Peyer's patch (tissue), 4 donors: ENCODE measurements around the gene LEMD2. TPM values are rescaled to one million over a fixed set of nuclear protein-coding genes. Genes with fewer than 3 reads are reported as not detected.

Experiments used
- DNase-seq, 3 donors: peaks; one replicate each; pipeline ENCODE4 v3.0.0-alpha.2; 2017 to 2019
- H3K27ac ChIP-seq, 4 donors: fragments of 200-600 bp; sonication (generic); one replicate each; pipeline ENCODE4 v1.5.1; 2016 to 2019
- H3K27me3 ChIP-seq, 2 donors: fragments of 200-600 bp; sonication (generic); one replicate each; pipeline ENCODE4 v1.5.1; 2019
- H3K36me3 ChIP-seq, 3 donors: fragments of 200-600 bp; sonication (generic); one replicate each; pipeline ENCODE4 v1.5.1; 2016 to 2019
- H3K4me1 ChIP-seq, 4 donors: fragments of 200-600 bp; sonication (generic); one replicate each; pipeline ENCODE4 v1.5.1; 2016 to 2019
- H3K4me3 ChIP-seq, 4 donors: fragments of 200-600 bp; sonication (generic); 1 replicate in 3 of 4; 2 replicates in 1 of 4; pipeline ENCODE4 v1.5.1; 2016 to 2019; ENCODE audit warnings: mild to moderate bottlenecking in 1 of 4
- H3K9me3 ChIP-seq, 4 donors: fragments of 200-600 bp; sonication (generic); one replicate each; pipeline ENCODE4 v1.5.1; 2016 to 2019; ENCODE audit warnings: mild to moderate bottlenecking in 1 of 4
- POLR2A ChIP-seq, 2 donors: fragments of 450-650 bp; IDR thresholded peaks; one replicate each; pipeline ENCODE4 v1.5.1; 2017; ENCODE audit warnings: antibody characterized with exemption in 2 of 2, mild to moderate bottlenecking in 2 of 2, moderate library complexity in 2 of 2
- total RNA-seq, 4 donors: library from RNA; depleted of rRNA; stranded (reverse); fragments of >200 nt; gene quantifications; one replicate each; pipeline ENCODE4 v1.1.0, GENCODE V29; 2016
- TF ChIP-seq, protein P1 (sequence below), 6 experiments: fragments of 450-650 bp in 4 of 6; fragments of 200-600 bp in 2 of 6; sonication (generic) in 1 of 6; IDR thresholded peaks; one replicate each; pipeline ENCODE4 v1.5.1; 2017 to 2019; ENCODE audit warnings: antibody characterized with exemption in 6 of 6, mild to moderate bottlenecking in 3 of 6, moderate library complexity in 1 of 6

Gene LEMD2
- total RNA-seq, 4 donors from 2014 or later = 53.8 to 85.3 (median 75.8) TPM

DNA sequence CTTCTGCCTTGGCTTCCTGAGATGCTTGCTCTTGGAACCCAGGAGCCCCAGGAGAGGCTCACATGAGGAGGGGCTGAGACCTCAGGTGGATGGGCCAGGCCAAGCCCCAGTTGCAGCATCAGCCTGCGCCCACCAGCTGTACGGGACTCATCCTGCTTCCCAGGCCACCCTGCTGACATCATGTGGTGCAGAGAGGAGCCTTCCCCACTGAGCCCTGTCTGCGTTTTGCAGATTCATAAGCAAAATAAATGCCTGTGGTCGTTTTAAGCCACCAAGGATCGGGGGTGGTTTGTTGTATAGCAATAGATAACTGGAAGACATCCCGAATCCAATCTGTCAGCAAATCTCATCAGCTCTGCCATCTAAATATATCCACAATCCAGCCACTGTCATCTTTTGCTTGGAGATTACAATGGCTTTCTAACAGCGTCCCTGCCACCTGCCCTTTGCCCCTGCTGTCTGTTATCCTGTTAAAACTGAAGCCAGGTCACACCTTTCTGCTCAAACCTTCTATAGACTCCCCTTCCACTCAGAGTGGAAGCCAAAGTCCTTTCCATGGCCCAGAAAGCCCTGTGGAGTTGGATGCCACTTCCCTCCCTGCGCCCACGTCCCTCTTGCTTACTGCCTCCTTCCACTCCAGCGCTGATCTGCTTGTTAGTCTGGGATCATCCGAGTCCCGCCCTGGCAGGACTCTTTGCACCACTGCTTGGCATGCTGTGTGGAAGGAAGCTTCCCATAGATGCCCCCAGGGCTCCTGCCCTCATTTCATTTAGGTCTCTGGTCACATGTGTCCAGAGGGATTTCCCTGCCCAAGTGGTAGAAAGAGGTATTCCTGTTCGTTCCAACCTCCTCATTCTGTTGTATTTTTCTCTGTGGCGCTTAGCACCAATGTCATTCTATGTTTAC is 38.9 kb upstream of the LEMD2 start:
- Histone ChIP-seq H3K9me3 (no peaks in the 10 kb centered on the region), H3K27ac (no peak overlapping the region), H3K4me3 (no peak overlapping the region), H3K27me3 (no peaks in the 10 kb centered on the region), H3K36me3 (no peaks in the 10 kb centered on the region), H3K4me1 (no peaks in the 10 kb centered on the region)
- TF ChIP-seq, protein P1, sequence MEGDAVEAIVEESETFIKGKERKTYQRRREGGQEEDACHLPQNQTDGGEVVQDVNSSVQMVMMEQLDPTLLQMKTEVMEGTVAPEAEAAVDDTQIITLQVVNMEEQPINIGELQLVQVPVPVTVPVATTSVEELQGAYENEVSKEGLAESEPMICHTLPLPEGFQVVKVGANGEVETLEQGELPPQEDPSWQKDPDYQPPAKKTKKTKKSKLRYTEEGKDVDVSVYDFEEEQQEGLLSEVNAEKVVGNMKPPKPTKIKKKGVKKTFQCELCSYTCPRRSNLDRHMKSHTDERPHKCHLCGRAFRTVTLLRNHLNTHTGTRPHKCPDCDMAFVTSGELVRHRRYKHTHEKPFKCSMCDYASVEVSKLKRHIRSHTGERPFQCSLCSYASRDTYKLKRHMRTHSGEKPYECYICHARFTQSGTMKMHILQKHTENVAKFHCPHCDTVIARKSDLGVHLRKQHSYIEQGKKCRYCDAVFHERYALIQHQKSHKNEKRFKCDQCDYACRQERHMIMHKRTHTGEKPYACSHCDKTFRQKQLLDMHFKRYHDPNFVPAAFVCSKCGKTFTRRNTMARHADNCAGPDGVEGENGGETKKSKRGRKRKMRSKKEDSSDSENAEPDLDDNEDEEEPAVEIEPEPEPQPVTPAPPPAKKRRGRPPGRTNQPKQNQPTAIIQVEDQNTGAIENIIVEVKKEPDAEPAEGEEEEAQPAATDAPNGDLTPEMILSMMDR (IDR thresholded peaks at IDR 0.05) = no peak
- no peak for TF ChIP-seq POLR2A (IDR thresholded peaks at IDR 0.05)
- no peak for DNase-seq

DNA sequence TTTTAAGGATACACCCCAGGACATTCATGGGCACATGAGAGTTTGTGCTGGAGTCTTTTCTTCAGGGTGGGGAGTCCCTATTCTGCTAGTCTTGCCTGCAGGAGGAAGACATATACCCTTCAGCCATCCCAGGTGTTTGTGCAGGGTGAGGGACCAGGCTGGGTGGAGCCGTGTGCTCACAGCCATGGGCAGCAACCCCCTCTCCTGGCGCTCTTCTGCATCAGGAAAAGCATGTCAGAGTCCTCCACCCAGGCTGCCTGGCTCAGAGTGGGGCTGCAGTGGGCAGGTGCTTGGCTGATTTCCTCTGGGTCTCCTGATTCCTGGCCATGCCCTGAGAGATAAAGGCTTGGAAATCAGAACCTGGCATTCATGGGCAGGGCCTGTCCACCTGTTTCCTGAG is 37.6 kb upstream of the LEMD2 start:
- H3K36me3 ChIP-seq = no peaks in the 10 kb centered on the region
- H3K9me3 ChIP-seq = no peaks in the 10 kb centered on the region
- H3K27me3 ChIP-seq = no peaks in the 10 kb centered on the region
- TF ChIP-seq, protein P1 (IDR thresholded peaks at IDR 0.05) = no peak
- no peak for TF ChIP-seq POLR2A (IDR thresholded peaks at IDR 0.05)
- H3K27ac ChIP-seq = no peak overlapping the region
- no peak overlapping the region for H3K4me3 ChIP-seq
- no peaks in the 10 kb centered on the region for H3K4me1 ChIP-seq
- no peak for DNase-seq

DNA sequence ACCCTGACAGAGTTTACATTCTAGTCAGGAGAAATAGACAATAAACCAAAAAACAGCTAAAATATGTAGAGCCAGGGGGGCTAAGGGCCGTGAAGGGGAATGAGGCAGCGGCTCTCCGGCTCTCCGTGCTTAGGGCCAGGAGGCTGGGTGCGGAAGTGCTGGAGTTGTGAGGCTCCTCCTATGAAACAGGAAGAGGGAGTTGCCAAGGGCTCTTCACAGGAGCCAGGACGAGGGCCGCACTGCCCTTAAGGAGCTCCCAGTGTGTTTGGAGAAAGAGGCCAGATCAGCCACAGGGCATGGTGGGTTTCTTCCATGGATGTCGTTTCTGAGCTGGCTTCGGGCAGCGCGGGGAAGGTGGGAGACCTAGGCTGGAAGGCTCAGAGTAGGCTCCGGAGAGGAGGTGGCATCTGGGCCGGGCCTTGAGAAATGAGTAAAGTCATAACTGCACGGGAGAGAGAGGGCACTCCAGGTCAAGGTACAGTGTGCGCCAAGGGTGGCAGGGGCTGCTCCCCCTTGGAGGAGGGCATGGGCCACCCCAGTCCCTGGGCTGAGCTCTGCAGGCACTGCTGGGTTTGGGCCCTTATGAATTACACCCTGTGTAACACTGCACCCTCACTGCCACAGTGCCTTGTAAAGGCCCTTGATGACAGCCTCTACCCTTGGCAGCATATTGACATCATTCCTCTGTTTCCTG is 35.7 kb upstream of the LEMD2 start:
- Histone ChIP-seq H3K4me3 (peak overlapping the region in 2 of 4 donors; percentile 12 to 21), H3K27ac (peak overlapping the region in 2 of 4 donors; percentile 17 to 43), H3K4me1 (no peaks in the 10 kb centered on the region), H3K27me3 (no peaks in the 10 kb centered on the region), H3K9me3 (no peaks in the 10 kb centered on the region), H3K36me3 (no peaks in the 10 kb centered on the region)
- peak in 2 of 3 donors; percentile 50 to 61 for DNase-seq
- peak in 1 of 2 donors; percentile 19 for TF ChIP-seq POLR2A (IDR thresholded peaks at IDR 0.05)
- TF ChIP-seq, protein P1 (IDR thresholded peaks at IDR 0.05) = no peak

DNA sequence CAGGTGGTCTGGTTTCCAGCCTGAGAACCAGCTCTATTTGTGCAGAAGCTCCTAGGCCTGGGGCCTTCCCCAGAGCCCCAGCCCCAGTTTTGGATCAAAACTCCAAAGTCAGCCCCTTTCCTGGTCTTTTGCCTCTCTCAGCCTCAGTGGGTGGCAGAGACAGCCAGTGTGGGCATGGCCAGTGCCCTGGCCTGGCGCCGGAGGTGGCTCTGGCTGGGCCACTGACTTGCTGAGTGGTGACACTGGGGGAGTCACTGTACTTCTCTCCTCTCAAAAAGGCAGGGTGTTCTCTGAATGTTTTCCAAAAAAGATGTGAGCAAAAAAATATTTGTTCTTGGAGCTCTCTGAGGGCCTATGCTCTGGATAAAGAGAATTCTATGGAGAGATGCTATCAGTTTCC is 34.9 kb upstream of the LEMD2 start:
- no peak overlapping the region for H3K27ac ChIP-seq
- no peak for DNase-seq
- TF ChIP-seq, protein P1 (IDR thresholded peaks at IDR 0.05) = no peak
- no peak for TF ChIP-seq POLR2A (IDR thresholded peaks at IDR 0.05)
- no peaks in the 10 kb centered on the region for H3K27me3 ChIP-seq
- no peaks in the 10 kb centered on the region for H3K9me3 ChIP-seq
- H3K4me3 ChIP-seq = no peak overlapping the region
- no peaks in the 10 kb centered on the region for H3K36me3 ChIP-seq
- H3K4me1 ChIP-seq = no peaks in the 10 kb centered on the region

DNA sequence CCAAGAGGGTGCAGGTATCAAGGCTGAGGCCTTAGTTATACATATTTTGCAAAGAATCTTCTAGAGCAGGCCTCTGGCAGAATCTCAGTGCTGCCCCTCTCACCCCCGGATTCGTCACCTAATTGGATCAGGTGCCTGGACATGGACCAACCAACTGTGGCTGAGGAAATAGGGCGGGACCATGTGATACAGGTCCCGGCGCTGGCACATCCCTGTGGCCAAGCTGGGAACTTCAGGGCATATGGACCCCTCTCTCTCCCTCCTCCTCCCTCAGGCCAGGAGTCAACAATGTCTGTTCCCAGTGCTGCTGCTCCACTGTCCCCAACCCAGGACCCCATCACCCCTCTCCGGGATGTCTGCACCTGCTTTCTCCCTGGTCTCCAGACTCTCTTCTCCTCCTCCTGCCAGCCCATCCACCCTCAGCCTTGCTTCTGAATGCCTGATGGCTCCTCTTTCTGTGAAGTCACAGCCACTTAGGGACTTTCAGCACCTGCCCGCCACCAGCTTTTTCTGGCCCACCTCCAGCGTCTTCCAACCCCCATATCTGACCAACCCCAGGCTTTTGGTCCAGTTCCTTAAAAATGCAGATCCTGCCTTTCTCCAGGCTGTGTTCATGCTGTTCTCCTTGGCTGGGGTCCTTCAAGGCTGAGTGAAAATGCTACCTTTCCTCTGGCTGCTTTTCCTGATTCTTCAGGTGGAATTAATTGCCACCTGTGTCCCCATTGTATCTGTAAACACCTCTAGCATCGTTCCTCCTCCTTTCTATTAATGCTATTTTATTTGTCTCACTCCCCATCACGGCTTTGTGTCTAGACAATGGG is 33.9 kb upstream of the LEMD2 start:
- DNase-seq = no peak
- H3K27me3 ChIP-seq = no peaks in the 10 kb centered on the region
- H3K4me1 ChIP-seq = no peaks in the 10 kb centered on the region
- no peak overlapping the region for H3K27ac ChIP-seq
- no peak for TF ChIP-seq POLR2A (IDR thresholded peaks at IDR 0.05)
- TF ChIP-seq, protein P1 (IDR thresholded peaks at IDR 0.05) = peak in 4 of 6 experiments; percentile 6 to 40 (median 33)
- no peaks in the 10 kb centered on the region for H3K36me3 ChIP-seq
- no peaks in the 10 kb centered on the region for H3K9me3 ChIP-seq
- no peak overlapping the region for H3K4me3 ChIP-seq
